Measurements from ENCODE around the gene PHKA1.

DNA sequence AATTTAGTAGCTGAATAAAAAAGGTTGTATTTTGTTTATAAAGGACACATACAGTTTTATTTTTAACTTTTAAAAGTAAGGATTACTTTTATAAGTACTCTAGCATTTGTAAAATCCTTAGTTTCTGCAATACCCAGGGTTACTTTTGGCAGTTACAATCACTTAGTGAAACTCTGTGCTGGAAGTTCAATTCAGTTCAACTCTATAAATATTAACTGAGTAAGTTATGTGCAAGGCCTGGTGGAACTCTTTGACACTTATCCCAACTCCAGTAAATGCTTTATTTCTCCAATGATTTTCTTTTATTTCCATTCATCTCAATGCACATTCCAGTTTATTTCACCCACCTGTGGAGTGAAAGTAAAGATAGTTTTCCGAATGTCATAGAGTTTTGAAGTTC is 78.2 kb downstream of the PHKA1 start:
- TF ChIP-seq EZH2 (IDR thresholded peaks at IDR 0.05; ENCODE audit: borderline replicate concordance) (no peak), EZH2phosphoT487 (IDR thresholded peaks at IDR 0.05; ENCODE audit: low read depth, severe bottlenecking, unreplicated experiment) (no peak)
- TF ChIP-seq, protein P1, sequence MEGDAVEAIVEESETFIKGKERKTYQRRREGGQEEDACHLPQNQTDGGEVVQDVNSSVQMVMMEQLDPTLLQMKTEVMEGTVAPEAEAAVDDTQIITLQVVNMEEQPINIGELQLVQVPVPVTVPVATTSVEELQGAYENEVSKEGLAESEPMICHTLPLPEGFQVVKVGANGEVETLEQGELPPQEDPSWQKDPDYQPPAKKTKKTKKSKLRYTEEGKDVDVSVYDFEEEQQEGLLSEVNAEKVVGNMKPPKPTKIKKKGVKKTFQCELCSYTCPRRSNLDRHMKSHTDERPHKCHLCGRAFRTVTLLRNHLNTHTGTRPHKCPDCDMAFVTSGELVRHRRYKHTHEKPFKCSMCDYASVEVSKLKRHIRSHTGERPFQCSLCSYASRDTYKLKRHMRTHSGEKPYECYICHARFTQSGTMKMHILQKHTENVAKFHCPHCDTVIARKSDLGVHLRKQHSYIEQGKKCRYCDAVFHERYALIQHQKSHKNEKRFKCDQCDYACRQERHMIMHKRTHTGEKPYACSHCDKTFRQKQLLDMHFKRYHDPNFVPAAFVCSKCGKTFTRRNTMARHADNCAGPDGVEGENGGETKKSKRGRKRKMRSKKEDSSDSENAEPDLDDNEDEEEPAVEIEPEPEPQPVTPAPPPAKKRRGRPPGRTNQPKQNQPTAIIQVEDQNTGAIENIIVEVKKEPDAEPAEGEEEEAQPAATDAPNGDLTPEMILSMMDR (IDR thresholded peaks at IDR 0.05; ENCODE audit: poor library complexity), result no peak

Data from hepatocyte (in vitro differentiated cells).